MCF 10A (cell line): ENCODE measurements around the gene BGN. TPM values are rescaled to one million over a fixed set of nuclear protein-coding genes. Genes with fewer than 3 reads are reported as not detected.

Source experiments
- BruUV-seq: library from RNA; stranded (reverse); fragments of 400-500 nt; replicated peaks from 2 replicates; lab custom pipeline; 2021; lab: Mats Ljungman, UMichigan
- CTCF ChIA-PET: fragments of 300-600 bp; sonication (Branson Sonifier 250); formaldehyde crosslinking; extraction: SDS; loops from one replicate; lab custom pipeline; 2021; ENCODE audit warnings: antibody characterized with exemption, inconsistent platforms; lab: Yijun Ruan, JAX
- POLR2A ChIA-PET: fragments of 300-600, 350-650 bp; sonication (Branson Sonifier 250); formaldehyde crosslinking; extraction: SDS; loops from one replicate; lab custom pipeline; 2020; ENCODE audit warnings: antibody characterized with exemption, inconsistent platforms; lab: Yijun Ruan, JAX
- DNase-seq: peaks from one replicate; pipeline ENCODE4 v3.0.0-alpha.2; 2018; ENCODE audit not compliant: unreplicated experiment
- H3K27ac Mint-ChIP-seq: one replicate; pipeline ENCODE4 v1.8.0; 2022; ENCODE audit warnings: mild to moderate bottlenecking, low read depth, mixed read lengths; ENCODE audit not compliant: unreplicated experiment
- H3K27me3 Mint-ChIP-seq: one replicate; pipeline ENCODE4 v1.8.0; 2022; ENCODE audit warnings: mixed read lengths; ENCODE audit not compliant: insufficient read depth, unreplicated experiment
- H3K36me3 Mint-ChIP-seq: one replicate; pipeline ENCODE4 v1.8.0; 2022; ENCODE audit warnings: mild to moderate bottlenecking, moderate library complexity, mixed read lengths; ENCODE audit not compliant: insufficient read depth, unreplicated experiment
- H3K4me1 Mint-ChIP-seq: one replicate; pipeline ENCODE4 v1.8.0; 2022; ENCODE audit warnings: mixed read lengths; ENCODE audit not compliant: insufficient read depth, unreplicated experiment
- H3K4me3 Mint-ChIP-seq: one replicate; pipeline ENCODE4 v1.8.0; 2022; ENCODE audit warnings: mild to moderate bottlenecking, moderate library complexity, mixed read lengths; ENCODE audit not compliant: unreplicated experiment
- H3K9me3 Mint-ChIP-seq: one replicate; pipeline ENCODE4 v1.8.0; 2022; ENCODE audit warnings: mixed read lengths; ENCODE audit not compliant: unreplicated experiment
- CTCF ChIP-seq: fragments of 200-600 bp; IDR thresholded peaks from one replicate; pipeline ENCODE4 v1.8.0; 2022; ENCODE audit warnings: antibody characterized with exemption, mild to moderate bottlenecking; ENCODE audit not compliant: unreplicated experiment
- intact Hi-C: fragments of 100-400 bp; cut with micrococcal nuclease; formaldehyde crosslinking; loops from 2 replicates; pipeline ENCODE4 v1.14.1; 2022
- total RNA-seq: library from RNA; stranded (reverse); gene quantifications from 2 replicates; pipeline ENCODE4 v1.2.3, GENCODE V29; 2022

The BGN gene
- total RNA-seq, 1 experiment from 2014 or later = 1.3 TPM

- Mint-ChIP-seq H3K4me1 (no peaks in the 10 kb centered on the region), H3K9me3 (no peaks in the 10 kb centered on the region), H3K27me3 (no peaks in the 10 kb centered on the region), H3K4me3 (no peak overlapping the region), H3K36me3 (peaks cover 11% of the 10 kb centered on the region), H3K27ac (no peak overlapping the region)
- CTCF ChIA-PET = interaction anchor here (0.6 to 2.5 kb wide), 5 partner anchors 10 to 960 kb away, joined by 3 to 9 read pairs (median 4); no protein-coding TSS in a partner anchor
- DNase-seq = no peak
- intact Hi-C loops = no loop called here
- BruUV-seq = no TSS peak
- TF ChIP-seq CTCF = no peak
- POLR2A ChIA-PET = no interaction called here
These were observed 55.0 kb downstream of the BGN start for GRCh38 chrX:153549807-153550206.

- H3K27me3 Mint-ChIP-seq = no peaks in the 10 kb centered on the region
- DNase-seq = peak; percentile 23
- no TSS peak for BruUV-seq
- CTCF ChIA-PET = interaction anchor here (0.7 to 2.5 kb wide), 3 partner anchors 11 to 109 kb away, joined by 3 to 9 read pairs (median 5); no protein-coding TSS in a partner anchor
- POLR2A ChIA-PET = no interaction called here
- H3K4me1 Mint-ChIP-seq = no peaks in the 10 kb centered on the region
- intact Hi-C loops = no loop called here
- H3K36me3 Mint-ChIP-seq = peaks cover 11% of the 10 kb centered on the region
- no peak for TF ChIP-seq CTCF
- no peak overlapping the region for H3K27ac Mint-ChIP-seq
- no peak overlapping the region for H3K4me3 Mint-ChIP-seq
- no peaks in the 10 kb centered on the region for H3K9me3 Mint-ChIP-seq
These were observed 56.4 kb downstream of the BGN start for GRCh38 chrX:153551135-153551534.

- Mint-ChIP-seq H3K36me3 (peaks cover 11% of the 10 kb centered on the region), H3K4me3 (no peak overlapping the region), H3K9me3 (no peaks in the 10 kb centered on the region), H3K27ac (no peak overlapping the region), H3K27me3 (no peaks in the 10 kb centered on the region), H3K4me1 (no peaks in the 10 kb centered on the region)
- peak; percentile 53 for TF ChIP-seq CTCF
- BruUV-seq = no TSS peak
- POLR2A ChIA-PET = interaction anchor here (1.2 kb wide), 1 partner anchor 153 kb away, joined by 3 read pairs; no protein-coding TSS in a partner anchor
- intact Hi-C loops = loop anchor here (2.0 to 5.0 kb wide), 2 partner anchors 113 to 154 kb away; no protein-coding TSS in a partner anchor
- CTCF ChIA-PET = interaction anchor here (0.6 to 5.0 kb wide), 22 partner anchors 8 to 1178 kb away, joined by 3 to 28 read pairs (median 4); partner anchors contain the start of gene CCNQ
- peak; percentile 61 for DNase-seq
These were observed 59.9 kb downstream of the BGN start for GRCh38 chrX:153554519-153555167.

- H3K4me1 Mint-ChIP-seq = no peaks in the 10 kb centered on the region
- no peak for TF ChIP-seq CTCF
- BruUV-seq = no TSS peak
- ChIA-PET POLR2A (interaction anchor here (0.5 kb wide), 1 partner anchor 23 kb away, joined by 3 read pairs; no protein-coding TSS in a partner anchor), CTCF (interaction anchor here (0.6 to 5.0 kb wide), 7 partner anchors 17 to 976 kb away, joined by 3 to 28 read pairs (median 5); no protein-coding TSS in a partner anchor)
- H3K4me3 Mint-ChIP-seq = no peak overlapping the region
- peaks cover 11% of the 10 kb centered on the region for H3K36me3 Mint-ChIP-seq
- intact Hi-C loops = loop anchor here (5.0 kb wide), 1 partner anchor 111 kb away; no protein-coding TSS in a partner anchor
- no peak for DNase-seq
- no peaks in the 10 kb centered on the region for H3K27me3 Mint-ChIP-seq
- no peak overlapping the region for H3K27ac Mint-ChIP-seq
- H3K9me3 Mint-ChIP-seq = no peaks in the 10 kb centered on the region
These were observed 62.0 kb downstream of the BGN start for GRCh38 chrX:153556767-153557166.
